HTERT RPE-1 (cell line): ENCODE results near the gene WNT7B.

Experiments used
- in situ Hi-C: fragments of 300-500 bp; cut with MboI; formaldehyde crosslinking; loops from 4 replicates; pipeline ENCODE4 v1.14.3; 2020; ENCODE audit warnings: low sequenced_read_pairs

WNT7B gene

DNA sequence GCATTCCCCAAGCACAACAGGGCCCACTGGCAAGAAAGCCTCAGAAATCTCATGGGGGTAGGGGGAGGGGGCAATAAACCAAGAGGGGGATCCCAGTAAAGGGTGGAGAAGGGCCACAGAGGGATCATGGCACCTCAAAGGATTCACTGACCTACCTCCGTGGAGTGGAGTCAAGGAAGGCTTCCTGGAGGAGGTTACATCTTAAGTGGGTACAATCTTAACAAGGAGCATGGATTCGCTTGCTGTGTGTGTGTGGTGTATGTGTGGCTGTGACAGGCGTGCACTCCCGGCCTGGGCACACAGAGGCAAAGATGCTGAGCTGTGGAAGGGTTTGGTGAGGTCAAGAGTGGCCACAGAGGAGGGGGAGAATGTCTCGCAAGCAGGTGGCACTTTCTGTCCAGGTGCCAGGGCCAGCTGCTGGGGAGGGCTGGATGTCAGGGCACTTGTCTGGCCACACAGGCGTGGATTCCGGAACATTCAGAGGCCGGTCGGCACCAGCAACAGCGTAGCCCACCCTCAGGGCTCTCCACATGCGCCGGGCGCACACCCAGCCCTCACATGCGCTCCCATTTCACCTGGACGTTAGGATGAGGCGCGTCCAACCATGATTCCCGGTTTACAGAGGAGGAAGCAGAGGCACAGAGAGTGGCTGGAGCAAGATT lies 43.3 kb downstream of the WNT7B start:
- in situ Hi-C loops = no loop called here

DNA sequence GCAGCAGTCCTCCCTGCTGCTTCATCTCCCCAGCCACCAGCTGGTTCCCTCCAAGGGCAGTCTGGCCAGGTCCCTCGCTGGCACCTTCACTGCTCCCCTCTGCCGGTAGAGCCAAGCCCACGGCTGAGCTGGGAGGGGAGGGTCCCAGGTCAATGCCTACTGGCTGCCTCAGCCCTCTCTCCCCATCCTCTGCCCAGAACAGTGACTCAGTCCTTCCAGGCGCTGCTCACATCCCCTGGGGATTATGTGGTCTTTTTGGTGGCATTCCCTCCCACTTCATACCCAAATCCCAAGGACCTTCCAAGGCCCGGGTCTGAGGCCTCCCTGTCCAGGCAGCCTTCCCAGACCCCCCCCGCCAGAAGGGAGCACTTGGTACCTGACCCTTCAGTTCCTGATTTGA lies 44.9 kb downstream of the WNT7B start:
- in situ Hi-C loops = no loop called here

DNA sequence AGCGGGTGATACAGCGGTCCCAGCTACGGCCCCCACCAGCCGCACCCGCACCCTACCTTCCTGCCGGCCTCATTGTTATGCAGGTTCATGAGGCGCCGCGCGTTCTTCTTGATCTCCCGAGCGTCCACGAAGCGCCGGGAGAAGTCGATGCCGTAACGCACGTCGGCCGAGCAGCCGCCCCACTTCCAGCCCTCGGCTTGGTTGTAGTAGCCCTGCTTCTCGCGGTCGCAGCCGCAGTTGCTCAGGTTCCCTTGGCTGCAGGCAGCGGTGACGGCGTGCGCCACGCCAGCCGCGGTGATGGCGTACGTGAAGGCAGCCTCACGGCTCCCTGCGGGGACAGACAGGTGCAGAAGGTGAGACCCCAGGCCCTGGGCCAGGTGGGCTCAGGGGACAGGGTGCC lies 45.9 kb downstream of the WNT7B start:
- in situ Hi-C loops = no loop called here

DNA sequence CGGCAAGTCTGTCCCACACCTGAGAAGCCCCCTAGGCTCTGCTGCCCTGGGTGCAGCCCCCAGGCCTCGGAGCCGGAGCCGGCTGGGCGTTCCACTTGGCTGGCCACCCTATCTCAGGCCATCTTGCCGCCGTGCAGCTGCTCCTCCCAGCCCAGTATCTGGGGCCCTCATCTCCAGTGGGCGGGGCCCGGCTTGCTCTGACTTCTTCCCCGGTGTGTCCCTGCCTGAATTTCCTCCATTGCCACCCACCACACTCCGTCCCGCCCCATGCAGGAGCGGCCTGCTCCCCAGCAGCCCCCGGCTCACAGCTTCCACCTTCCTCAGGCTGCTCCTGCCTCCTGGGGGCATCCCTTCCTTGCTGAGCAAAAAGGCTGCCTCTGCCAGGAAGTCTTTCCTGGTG lies 46.6 kb downstream of the WNT7B start:
- in situ Hi-C loops = no loop called here

DNA sequence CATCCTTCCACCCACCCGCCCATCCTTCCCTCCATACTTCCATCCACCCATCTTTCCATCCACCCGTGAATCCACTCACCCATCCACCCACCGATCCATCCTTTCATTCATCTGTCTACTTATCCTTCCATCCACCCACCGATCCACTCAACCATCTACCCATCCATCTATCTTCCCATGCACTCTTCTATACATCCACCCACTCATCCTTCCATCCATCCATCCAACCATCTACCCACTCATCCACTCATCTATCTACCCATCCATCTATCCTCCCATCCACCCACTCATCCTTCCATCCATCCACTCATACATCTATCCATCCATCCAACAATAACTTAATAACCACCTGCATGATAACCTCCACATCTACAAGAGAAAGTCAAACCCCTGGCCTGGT lies 47.3 kb downstream of the WNT7B start:
- in situ Hi-C loops = no loop called here

DNA sequence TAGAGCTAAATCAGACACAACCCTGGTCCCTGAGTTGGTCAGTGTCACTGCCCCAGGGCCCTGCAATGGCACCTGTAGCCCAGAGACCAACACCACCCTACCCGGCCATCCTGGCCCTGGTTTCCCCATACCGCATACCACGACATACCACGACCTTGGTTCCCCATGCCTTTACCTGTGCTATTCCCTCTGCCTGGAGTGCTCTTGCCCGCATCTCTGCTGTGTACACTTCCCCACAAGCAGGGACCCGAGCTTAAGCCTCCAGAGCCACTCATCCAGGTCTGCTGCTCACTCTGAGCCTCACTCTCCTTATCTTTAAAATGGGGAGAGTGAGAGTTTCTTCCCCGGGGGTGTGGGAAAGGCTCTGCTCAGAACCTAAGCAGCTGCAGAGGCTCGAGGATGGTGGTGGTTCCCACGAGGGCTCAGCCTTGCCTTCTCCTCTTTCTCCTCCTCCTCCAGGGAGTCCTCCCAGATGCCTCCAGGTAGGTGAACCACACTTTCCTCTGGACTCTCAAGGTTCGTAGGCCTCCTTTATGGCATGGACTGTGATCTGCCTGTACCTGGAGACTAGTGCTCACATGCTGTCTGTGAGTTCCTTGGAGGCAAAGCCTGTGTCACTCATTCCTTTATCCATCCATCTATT lies 48.1 kb downstream of the WNT7B start:
- in situ Hi-C loops = no loop called here

DNA sequence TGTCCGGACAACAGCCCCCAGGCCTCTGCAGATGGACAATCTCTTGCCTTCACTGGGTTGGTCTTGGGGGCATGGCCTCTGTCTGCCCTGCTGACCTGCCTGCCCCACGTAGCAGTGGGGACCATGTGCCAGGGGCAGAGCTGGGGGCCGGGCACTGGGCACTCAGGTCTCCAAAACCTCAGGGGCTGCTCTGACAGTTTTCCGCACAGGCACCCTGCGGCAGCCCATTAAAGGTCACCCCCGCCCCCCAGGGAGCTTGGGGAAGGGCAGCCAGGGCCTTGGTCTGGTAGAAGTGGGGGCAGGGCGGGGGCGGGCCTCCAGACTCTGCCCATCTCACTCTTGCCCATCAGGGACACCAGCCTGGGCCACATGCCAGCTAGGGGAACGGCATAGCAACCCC lies 49.9 kb downstream of the WNT7B start:
- in situ Hi-C loops = no loop called here

DNA sequence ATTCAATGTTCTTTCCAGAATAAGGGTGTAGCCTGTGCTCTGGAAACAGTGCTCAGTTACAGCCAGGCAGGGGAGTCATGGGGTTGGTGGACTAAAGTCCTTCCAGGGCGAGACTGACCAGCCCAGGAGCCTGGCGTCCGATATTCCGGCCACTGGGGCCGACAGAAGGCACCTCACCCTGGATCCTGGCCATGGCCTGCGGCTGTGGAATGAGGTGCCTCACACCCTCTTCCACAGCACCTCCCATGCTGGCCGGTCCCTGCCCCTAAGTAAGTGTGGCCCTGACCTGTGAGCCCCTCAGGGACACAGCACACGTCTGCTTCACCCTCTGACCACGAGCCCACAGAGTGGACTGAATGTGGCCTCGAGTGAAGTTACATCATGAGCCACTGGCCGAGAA lies 50.5 kb downstream of the WNT7B start:
- in situ Hi-C loops = no loop called here

DNA sequence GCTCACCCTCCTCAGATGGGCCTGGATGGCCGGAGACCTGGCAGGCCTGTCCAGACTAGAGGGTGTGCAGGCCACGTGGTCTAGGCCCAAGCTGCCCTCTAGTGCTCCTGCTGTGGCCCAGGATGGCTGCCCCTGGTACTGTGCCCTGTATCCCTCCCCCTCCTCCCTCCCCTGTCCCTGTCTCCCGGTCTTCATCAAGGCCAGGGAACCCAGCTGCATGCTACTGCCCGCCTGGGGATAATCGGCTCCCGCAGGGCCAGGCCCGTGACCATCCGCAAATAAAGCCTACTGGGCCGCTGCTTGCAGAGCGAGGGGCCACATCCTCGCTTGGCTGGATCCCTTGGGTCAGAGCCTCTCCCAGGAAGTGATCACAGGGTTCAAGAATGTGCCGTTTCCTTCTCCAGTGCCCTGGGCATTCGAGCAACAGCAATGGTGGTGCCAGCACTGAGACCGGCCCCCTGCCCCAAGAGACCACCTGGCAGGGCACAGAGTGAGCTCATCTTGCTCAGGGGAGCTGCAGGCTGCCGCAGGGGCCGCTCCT lies 51.1 kb downstream of the WNT7B start:
- in situ Hi-C loops = no loop called here

DNA sequence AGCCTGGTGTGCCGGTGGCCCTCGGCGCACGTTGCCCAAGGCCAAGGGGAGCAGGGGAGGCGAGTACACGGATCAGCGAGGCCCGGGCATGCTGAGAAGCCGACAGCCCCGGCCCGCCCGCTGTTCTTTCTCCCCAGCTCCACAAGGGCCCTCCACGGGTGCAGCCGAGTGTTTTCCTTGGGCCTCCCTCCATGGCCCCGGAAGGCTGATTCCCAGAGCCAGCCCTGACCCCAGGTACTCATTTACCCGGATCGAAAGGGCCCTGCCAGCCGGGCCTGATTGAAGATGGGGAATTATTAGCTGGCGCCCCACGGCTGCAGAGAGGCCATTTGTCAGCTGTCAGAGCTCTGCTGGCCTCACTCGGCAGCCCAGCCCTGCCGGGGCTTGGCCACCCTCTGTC lies 53.1 kb downstream of the WNT7B start:
- in situ Hi-C loops = no loop called here

DNA sequence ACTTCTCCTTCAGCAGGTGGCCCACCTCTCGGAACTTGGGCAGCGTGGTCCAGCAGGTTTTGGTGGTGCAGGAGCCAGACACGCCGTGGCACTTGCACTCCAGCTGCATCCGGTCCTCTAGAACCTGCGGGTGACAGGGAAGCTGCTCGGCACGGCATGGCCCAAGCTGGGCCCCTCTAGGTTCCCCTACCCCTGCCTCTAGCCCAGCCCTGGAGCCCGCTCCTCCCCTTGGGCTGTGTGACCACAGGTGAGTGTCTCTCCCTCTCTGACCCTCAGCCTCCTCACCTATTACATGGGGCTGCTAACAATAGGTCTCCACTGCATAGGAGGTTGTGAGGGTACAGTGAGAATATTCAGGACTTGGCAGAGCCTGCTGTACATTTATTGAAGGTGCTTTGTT lies 53.8 kb downstream of the WNT7B start:
- in situ Hi-C loops = no loop called here

DNA sequence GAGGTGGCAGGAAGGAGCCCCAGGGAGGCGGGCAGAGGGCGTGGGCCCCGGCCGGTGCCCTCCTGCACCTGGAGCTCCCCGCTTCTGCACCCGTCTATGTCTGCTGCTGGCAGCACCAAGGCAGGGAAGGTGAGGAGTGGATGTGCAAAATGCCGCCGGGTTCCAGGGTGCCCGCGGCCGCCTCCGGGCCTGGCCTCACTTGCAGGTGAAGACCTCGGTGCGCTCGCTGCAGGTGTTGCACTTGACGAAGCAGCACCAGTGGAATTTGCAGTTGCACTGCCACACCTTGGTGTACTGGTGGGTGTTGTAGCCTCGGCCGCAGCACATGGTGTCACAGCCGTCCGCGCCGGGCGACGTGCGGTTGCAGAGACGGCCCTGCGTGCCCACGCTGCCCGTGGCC lies 54.3 kb downstream of the WNT7B start:
- in situ Hi-C loops = no loop called here

DNA sequence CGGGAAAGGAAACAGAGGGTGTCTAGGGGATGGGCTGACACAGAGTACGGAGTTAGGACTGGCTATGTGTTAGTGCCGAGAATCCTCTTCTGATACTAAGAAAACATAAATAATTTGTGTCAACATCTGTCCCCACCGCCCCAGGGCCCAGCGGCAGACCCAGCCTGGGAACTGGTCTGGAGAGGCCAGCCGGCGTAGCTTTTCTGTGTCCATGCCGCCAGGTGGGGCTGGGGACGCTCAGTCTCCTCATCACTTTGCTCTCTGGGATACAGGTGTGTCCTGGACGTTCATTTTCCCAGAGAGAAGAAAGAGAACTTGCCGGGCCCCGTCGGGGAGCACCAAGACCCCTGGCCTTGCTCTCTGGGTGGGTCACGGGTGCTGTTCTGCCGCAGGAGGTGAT lies 54.7 kb downstream of the WNT7B start:
- in situ Hi-C loops = no loop called here

DNA sequence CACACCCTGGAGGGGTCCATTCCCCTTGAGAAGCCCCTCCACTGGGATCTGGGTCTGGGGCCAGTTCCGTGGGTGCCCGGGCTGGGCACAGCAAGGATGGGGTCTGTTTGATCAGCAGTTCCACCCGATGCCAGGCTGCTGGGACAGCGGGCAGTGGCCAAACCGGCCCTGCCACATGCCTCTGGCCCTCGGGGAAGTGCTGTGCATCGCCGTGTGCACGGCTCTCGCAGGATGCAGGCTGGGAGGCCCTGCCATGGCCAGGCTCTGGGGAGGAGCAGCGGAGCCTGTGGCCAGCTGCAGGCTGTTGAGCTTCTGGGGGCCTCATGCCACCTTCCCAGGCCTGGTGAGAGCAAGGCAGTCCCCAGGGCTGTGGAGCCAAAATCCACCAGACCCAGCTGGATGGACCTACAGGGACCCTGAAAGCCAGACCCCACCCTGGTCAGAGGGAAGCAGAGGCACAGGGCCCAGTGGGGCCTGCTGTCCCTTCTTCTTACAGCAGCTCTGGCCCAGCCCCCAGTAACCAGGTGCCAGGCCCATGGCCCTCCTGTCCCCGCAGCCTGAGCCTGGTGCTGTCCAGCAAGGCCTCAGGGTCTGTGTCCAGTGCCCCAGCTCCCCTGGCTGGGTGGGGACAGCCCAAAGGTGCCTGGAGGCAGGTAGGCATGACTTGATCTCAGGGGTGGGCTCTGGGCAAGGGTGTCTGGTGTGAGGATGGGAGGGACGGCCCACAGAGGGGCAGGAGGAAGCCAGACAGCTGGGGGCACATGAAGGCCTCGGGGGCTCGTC lies 57.3 kb downstream of the WNT7B start:
- in situ Hi-C loops = no loop called here

DNA sequence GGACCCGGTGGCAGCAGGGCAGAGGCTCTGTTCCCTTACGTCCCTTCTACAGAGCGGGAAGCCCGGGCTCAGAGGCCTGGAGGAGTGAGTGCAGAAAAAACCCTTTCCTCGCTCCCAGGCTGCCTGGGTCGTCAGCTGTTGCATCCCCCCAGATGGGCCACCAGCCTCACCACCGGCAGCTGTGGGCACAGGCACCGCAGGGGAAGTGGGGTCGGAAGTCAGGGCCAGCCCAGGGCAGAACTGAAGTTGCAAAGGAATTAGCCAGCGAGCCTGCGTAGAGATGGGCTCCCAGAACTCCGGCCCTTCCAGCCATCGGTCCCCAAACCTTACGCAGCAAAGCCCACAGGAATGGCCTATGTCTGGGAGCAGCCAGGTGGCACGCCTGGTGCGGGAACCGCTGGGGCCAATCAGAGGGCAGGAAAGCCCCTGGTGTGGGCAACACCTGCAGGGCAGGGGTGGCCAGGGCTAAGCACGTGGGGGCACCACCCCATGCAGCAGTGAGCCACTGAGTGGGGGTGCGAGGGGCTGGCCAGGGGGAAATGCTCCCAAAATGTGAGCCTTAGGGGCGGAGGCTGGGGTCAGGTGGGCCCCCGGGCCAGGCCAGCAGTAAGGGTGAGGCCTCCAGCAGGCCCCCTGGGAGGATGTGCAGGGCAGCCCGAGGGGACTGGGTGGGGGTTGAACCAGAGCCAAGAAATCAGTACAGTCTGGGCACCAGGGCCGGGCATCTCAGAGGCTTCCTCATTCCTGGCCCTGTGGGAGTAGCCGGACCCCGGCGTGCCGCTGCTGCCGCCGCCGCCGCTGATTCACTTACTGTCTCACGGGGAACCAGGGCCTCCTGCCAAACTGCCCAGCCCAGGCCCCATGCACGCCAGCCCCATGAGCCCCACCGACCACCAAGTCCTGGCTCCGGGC lies 58.2 kb downstream of the WNT7B start:
- in situ Hi-C loops = no loop called here

DNA sequence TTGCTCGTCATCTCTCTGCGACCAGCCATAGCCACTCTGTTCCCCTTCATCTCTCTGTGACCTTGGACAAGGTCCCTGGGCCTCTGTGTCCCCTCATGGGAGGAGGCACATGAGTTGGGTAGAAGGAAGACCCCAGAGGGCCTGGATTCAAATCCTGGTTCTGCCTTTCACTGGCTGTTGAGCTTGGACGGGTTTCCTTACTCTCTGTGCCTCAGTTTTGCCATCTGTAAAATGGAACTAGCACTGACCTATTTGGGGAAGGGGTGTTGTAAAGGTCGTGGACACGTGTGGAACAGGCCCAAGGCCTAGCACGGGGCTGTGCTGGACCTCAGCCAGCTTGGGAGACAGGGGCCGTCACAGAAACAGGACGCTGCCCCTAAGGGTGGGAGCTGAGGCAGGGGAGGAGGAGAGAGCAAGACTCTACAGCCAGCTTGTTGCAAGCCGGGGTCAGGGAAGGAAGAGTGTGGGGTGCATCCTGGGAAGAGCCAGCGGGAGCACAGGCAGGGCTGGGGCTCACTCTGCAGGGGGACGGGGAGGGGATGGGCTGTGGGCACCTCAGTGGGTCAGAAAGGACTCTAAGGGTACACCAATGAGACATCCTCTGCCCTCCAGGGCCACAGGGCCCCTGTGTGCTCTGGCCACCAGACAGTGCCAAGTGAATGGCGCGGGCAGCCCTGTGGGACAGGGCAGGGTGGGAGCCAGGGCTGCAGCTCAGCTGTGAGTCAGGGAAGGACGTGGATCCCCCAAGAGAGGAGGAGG lies 59.1 kb downstream of the WNT7B start:
- in situ Hi-C loops = no loop called here

DNA sequence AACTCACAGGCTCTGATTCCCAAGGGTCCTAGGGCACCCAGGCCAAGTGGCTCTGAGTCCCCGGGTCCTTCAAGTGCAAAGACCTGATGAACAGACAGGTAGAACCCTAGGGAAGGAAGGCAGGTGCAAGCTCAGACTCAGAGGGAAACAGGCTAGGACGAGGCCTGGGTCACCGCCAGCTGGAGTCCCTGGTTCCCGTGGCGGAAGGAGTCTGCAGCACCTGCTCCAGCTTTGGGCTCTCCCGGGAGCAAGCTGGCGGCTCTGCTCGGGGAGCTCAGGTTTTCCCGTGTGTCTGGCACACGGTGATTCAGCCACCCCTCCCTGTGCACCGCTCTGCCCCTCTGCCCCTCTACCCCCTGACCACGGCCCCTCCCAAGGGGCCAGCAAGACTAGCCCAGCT lies 59.8 kb downstream of the WNT7B start:
- in situ Hi-C loops = no loop called here

DNA sequence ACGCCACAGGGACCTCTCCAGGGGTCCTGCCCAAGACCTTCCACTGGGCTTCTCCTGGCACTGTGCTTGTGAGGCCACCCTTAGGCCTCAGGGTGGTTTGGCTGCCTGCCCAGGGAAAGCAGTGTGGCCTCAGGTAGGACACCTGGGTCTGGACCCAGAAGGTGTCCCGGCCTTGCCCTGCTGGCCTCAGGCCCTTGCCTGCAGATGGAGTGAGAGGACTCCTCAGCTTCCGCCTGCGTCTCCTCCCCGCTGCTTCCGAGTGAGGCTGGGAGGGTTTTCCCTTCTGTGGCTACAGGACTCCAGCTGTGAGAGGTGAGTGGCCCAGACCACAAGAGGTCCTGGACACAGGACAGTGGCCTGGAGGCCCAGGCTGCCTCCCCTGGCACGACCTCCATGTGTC lies 60.4 kb downstream of the WNT7B start:
- in situ Hi-C loops = no loop called here

DNA sequence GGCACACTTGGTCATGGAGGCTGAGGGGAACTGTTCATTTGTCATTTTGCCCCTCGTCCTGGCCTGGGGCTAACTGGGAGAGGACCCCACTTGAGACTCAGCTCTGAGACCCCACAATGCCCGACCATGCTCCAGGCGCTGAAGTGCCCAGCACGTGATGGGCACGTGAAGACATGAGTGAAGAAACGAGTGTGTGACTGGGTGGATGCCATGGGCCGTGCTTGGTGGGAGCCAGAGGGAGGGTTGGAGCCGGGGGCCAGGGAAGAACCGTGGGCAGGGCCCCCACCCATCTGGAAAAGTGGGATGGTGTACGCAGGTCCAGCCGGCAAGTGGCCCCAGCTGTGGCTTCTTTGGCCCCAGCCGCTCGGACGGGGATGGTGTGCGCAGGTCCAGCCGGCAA lies 61.1 kb downstream of the WNT7B start:
- in situ Hi-C loops = no loop called here

DNA sequence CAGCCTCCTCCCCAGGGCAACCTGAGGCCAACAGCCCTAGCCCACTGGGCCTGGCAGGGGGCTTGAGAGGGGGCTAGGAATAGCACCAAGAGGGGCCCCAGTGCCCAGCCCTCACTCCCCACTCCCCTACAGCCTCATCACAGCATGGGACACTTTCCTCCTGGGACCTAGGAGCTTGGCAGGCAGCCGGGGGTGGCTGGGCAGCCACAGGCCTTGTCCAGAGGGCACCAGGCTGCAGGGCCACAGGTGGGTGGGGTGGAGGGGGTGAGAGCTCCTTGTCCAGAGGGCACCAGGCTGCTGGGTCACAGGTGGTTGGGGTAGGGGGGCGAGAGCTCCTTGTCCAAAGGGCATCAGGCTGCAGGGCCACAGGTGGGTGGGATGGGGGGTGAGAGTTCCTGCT lies 61.8 kb downstream of the WNT7B start:
- in situ Hi-C loops = no loop called here
